ENCODE results near the gene PDE7B. TPM values are rescaled to one million over a fixed set of nuclear protein-coding genes. Genes with fewer than 3 reads are reported as not detected.

PDE7B gene
- total and polyA plus RNA-seq, 2 experiments from 2014 or later, result 3.1 to 6.8 TPM

DNA sequence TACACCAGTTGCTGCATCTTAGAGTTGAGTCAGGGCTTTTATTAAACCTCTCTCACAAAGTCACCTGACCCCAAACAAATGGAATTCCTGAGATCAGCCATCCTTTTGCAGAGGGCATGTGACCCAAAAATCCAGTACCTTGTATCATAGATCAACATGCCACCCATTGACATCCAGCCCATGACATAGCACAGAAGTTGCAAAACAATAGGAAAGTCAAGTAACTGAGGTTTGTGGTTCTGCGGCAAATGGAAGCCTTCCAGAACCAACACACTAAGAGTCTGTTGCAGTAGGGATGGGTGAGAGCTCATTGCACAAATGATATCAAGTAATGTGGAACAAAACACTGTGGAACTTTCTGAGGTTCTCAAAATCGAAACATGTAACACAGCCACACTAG, 111.2 kb downstream of the PDE7B start:
- H3F3A ChIP-seq (ENCODE audit: insufficient read depth), result peaks cover 4% of the 10 kb centered on the region; the same call in 1 of the 2 replicates
- H3K4me2 ChIP-seq (ENCODE audit: unreplicated experiment), result no peak overlapping the region
- no peak overlapping the region for H3K9ac ChIP-seq
- H3K36me3 ChIP-seq (ENCODE audit: low read depth), result no peaks in the 10 kb centered on the region
- whole genome bisulfite sequencing, 2 experiments (ENCODE audit: low coverage in 1 of 2, low lambda C conversion rate in 2 of 2, missing lambda C conversion rate in 2 of 2), result 56 to 61% methylated on average over 2 of the region's 2 CpGs
- in situ Hi-C loops (cut with MboI), result no loop called here
- no peak overlapping the region for H2AFZ ChIP-seq
- H3K9me3 ChIP-seq (ENCODE audit: low read depth), result no peaks in the 10 kb centered on the region
- no peaks in the 10 kb centered on the region for H3K79me2 ChIP-seq (ENCODE audit: insufficient read depth)
- TF ChIP-seq EZH2 (IDR thresholded peaks at IDR 0.05; ENCODE audit: insufficient read depth, poor library complexity, severe bottlenecking) (no peak), EZH2phosphoT487 (IDR thresholded peaks at IDR 0.05; ENCODE audit: insufficient read depth, low read depth) (no peak)
- peak; percentile 84 for DNase-seq
- H3K4me3 ChIP-seq, result no peak overlapping the region
- H3K27ac ChIP-seq, result no peak overlapping the region
- no peaks in the 10 kb centered on the region for H3K27me3 ChIP-seq (replicated peaks; ENCODE audit: insufficient read depth)
- H3K4me1 ChIP-seq (ENCODE audit: insufficient read depth), result peaks cover 10% of the 10 kb centered on the region
- H3K9me2 ChIP-seq (ENCODE audit: insufficient read depth), result no peaks in the 10 kb centered on the region
- H4K20me1 ChIP-seq (ENCODE audit: insufficient read depth), result no peaks in the 10 kb centered on the region

GRCh38 chr6:135970750-135971149, 119.2 kb downstream of the PDE7B start:
- H3K4me2 ChIP-seq (ENCODE audit: unreplicated experiment), result no peak overlapping the region
- H3K27me3 ChIP-seq (replicated peaks; ENCODE audit: insufficient read depth), result no peaks in the 10 kb centered on the region
- H4K20me1 ChIP-seq (ENCODE audit: insufficient read depth), result no peaks in the 10 kb centered on the region
- H3K79me2 ChIP-seq (ENCODE audit: insufficient read depth), result no peaks in the 10 kb centered on the region
- in situ Hi-C loops (cut with MboI), result no loop called here
- H2AFZ ChIP-seq, result no peak overlapping the region
- no peak overlapping the region for H3K27ac ChIP-seq
- no peaks in the 10 kb centered on the region for H3K9me2 ChIP-seq (ENCODE audit: insufficient read depth)
- no peak overlapping the region for H3K9ac ChIP-seq
- no peaks in the 10 kb centered on the region for H3K4me1 ChIP-seq (ENCODE audit: insufficient read depth)
- WGBS, 2 experiments (ENCODE audit: low coverage in 1 of 2, low lambda C conversion rate in 2 of 2, missing lambda C conversion rate in 2 of 2), result 92 to 93% methylated on average over 7 of the region's 7 CpGs
- no peak for TF ChIP-seq EZH2 (IDR thresholded peaks at IDR 0.05; ENCODE audit: insufficient read depth, poor library complexity, severe bottlenecking)
- no peak for TF ChIP-seq EZH2phosphoT487 (IDR thresholded peaks at IDR 0.05; ENCODE audit: insufficient read depth, low read depth)
- H3F3A ChIP-seq (ENCODE audit: insufficient read depth), result no peaks in the 10 kb centered on the region
- H3K4me3 ChIP-seq, result no peak overlapping the region
- H3K9me3 ChIP-seq (ENCODE audit: low read depth), result no peaks in the 10 kb centered on the region
- DNase-seq, result no peak
- no peaks in the 10 kb centered on the region for H3K36me3 ChIP-seq (ENCODE audit: low read depth)

DNA sequence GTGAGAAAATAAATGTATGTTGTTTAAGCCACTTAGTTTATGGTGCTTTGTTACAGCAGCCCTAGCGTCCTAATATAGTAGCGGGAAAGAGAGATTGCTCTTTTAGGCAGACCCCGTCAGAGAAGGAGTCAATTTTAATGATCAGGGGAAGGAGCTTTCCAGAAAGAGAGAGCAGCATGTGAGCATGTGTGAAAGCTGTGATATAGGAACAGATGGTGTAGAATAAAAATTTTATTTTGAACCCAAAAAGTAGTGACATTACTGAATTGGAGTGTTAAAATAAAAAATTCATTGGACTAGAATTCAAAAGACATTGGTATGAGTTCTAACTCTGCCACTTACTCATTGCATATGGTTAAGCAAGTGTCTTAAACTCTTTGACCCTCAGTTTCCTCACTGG, 119.8 kb downstream of the PDE7B start:
- TF ChIP-seq EZH2 (IDR thresholded peaks at IDR 0.05; ENCODE audit: insufficient read depth, poor library complexity, severe bottlenecking) (no peak), EZH2phosphoT487 (IDR thresholded peaks at IDR 0.05; ENCODE audit: insufficient read depth, low read depth) (no peak)

GRCh38 chr6:135972150-135972549, 120.6 kb downstream of the PDE7B start:
- no peaks in the 10 kb centered on the region for H3K9me3 ChIP-seq (ENCODE audit: low read depth)

More for the DNA sequence above, 119.8 kb downstream of the PDE7B start:
- in situ Hi-C loops (cut with MboI), result no loop called here
- no peak overlapping the region for H3K4me2 ChIP-seq (ENCODE audit: unreplicated experiment)
- no peak for DNase-seq
- no peaks in the 10 kb centered on the region for H3K36me3 ChIP-seq (ENCODE audit: low read depth)
- H3K9me2 ChIP-seq (ENCODE audit: insufficient read depth), result no peaks in the 10 kb centered on the region
- H3K27ac ChIP-seq, result no peak overlapping the region
- no peak overlapping the region for H3K4me3 ChIP-seq
- H3K9me3 ChIP-seq (ENCODE audit: low read depth), result no peaks in the 10 kb centered on the region
- no peaks in the 10 kb centered on the region for H3K4me1 ChIP-seq (ENCODE audit: insufficient read depth)
- H3K9ac ChIP-seq, result no peak overlapping the region
- no peaks in the 10 kb centered on the region for H3F3A ChIP-seq (ENCODE audit: insufficient read depth)
- WGBS, 2 experiments (ENCODE audit: low coverage in 1 of 2, low lambda C conversion rate in 2 of 2, missing lambda C conversion rate in 2 of 2), result 83 to 93% methylated on average over 3 of the region's 3 CpGs
- H4K20me1 ChIP-seq (ENCODE audit: insufficient read depth), result no peaks in the 10 kb centered on the region
- H3K27me3 ChIP-seq (replicated peaks; ENCODE audit: insufficient read depth), result no peaks in the 10 kb centered on the region
- H2AFZ ChIP-seq, result no peak overlapping the region
- H3K79me2 ChIP-seq (ENCODE audit: insufficient read depth), result no peaks in the 10 kb centered on the region

DNA sequence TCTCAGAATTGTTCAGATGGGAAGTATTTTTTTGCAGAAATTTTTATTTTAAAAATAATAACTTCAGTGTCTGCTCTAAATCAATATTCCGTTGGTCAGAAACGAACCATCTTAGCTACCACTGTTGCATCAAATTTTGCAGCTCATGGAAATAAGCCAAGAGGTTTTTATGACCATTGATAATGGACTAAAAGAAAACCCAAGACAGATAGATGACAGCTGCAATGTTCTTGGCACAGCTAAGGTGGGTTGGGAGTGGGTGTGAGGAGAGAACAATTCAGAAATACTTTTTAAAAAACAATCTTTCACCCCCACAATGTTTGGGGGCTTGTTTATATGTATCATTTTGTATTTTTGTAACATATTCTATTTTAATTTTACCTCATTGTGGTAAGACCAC, 121.1 kb downstream of the PDE7B start:
- no peak overlapping the region for H3K27ac ChIP-seq
- H3K4me3 ChIP-seq, result no peak overlapping the region
- H3K4me1 ChIP-seq (ENCODE audit: insufficient read depth), result no peaks in the 10 kb centered on the region
- no peaks in the 10 kb centered on the region for H3K9me3 ChIP-seq (ENCODE audit: low read depth)
- H3K9me2 ChIP-seq (ENCODE audit: insufficient read depth), result no peaks in the 10 kb centered on the region
- H2AFZ ChIP-seq, result no peak overlapping the region
- H3K79me2 ChIP-seq (ENCODE audit: insufficient read depth), result no peaks in the 10 kb centered on the region
- H4K20me1 ChIP-seq (ENCODE audit: insufficient read depth), result no peaks in the 10 kb centered on the region
- H3K4me2 ChIP-seq (ENCODE audit: unreplicated experiment), result no peak overlapping the region
- H3F3A ChIP-seq (ENCODE audit: insufficient read depth), result no peaks in the 10 kb centered on the region
- no peak overlapping the region for H3K9ac ChIP-seq
- in situ Hi-C loops (cut with MboI), result no loop called here
- no peak for DNase-seq
- no peaks in the 10 kb centered on the region for H3K36me3 ChIP-seq (ENCODE audit: low read depth)
- 23 to 40% methylated on average over 2 of the region's 2 CpGs for WGBS, 2 experiments (ENCODE audit: low coverage in 1 of 2, low lambda C conversion rate in 2 of 2, missing lambda C conversion rate in 2 of 2)
- TF ChIP-seq EZH2phosphoT487 (IDR thresholded peaks at IDR 0.05; ENCODE audit: insufficient read depth, low read depth) (no peak), EZH2 (IDR thresholded peaks at IDR 0.05; ENCODE audit: insufficient read depth, poor library complexity, severe bottlenecking) (no peak)
- H3K27me3 ChIP-seq (replicated peaks; ENCODE audit: insufficient read depth), result no peaks in the 10 kb centered on the region

More at GRCh38 chr6:135972150-135972549, 120.6 kb downstream of the PDE7B start:
- TF ChIP-seq EZH2 (IDR thresholded peaks at IDR 0.05; ENCODE audit: insufficient read depth, poor library complexity, severe bottlenecking), result no peak
- TF ChIP-seq EZH2phosphoT487 (IDR thresholded peaks at IDR 0.05; ENCODE audit: insufficient read depth, low read depth), result no peak
- DNase-seq, result no peak
- no peaks in the 10 kb centered on the region for H3K4me1 ChIP-seq (ENCODE audit: insufficient read depth)
- H4K20me1 ChIP-seq (ENCODE audit: insufficient read depth), result no peaks in the 10 kb centered on the region
- H3K9me2 ChIP-seq (ENCODE audit: insufficient read depth), result no peaks in the 10 kb centered on the region
- no peak overlapping the region for H3K27ac ChIP-seq
- in situ Hi-C loops (cut with MboI), result no loop called here
- no peak overlapping the region for H2AFZ ChIP-seq
- no peak overlapping the region for H3K4me3 ChIP-seq
- H3F3A ChIP-seq (ENCODE audit: insufficient read depth), result no peaks in the 10 kb centered on the region
- H3K27me3 ChIP-seq (replicated peaks; ENCODE audit: insufficient read depth), result no peaks in the 10 kb centered on the region
- no peaks in the 10 kb centered on the region for H3K79me2 ChIP-seq (ENCODE audit: insufficient read depth)
- no peaks in the 10 kb centered on the region for H3K36me3 ChIP-seq (ENCODE audit: low read depth)
- H3K9ac ChIP-seq, result no peak overlapping the region
- no peak overlapping the region for H3K4me2 ChIP-seq (ENCODE audit: unreplicated experiment)
